Karpas-422 (cell line): ENCODE data around the gene SKIC2. TPM values are rescaled to one million over a fixed set of nuclear protein-coding genes. Genes with fewer than 3 reads are reported as not detected.
"Not testable (repeated sequence)": the region's sequence is repeated elsewhere in the genome, so short reads cannot be mapped to it uniquely, and the experiment has no call there.

Experiments
- DNase-seq: peaks from one replicate; pipeline ENCODE4 v3.0.0-alpha.2; 2015
- H2AFZ ChIP-seq: fragments of 200-600 bp; sonication (generic); 2 replicates; pipeline ENCODE4 v1.6.1; 2014; ENCODE audit warnings: antibody characterized with exemption, low read length, mixed read lengths
- H3K27ac ChIP-seq: fragments of 200-600 bp; sonication (generic); 2 replicates; pipeline ENCODE4 v1.5.1; 2014; ENCODE audit warnings: mild to moderate bottlenecking, low read length, moderate library complexity
- H3K27me3 ChIP-seq: fragments of 200-600 bp; sonication (generic); 2 replicates; pipeline ENCODE4 v1.6.1; 2014; ENCODE audit warnings: low read length, mixed read lengths
- H3K36me3 ChIP-seq: fragments of 200-600 bp; sonication (generic); 2 replicates; pipeline ENCODE4 v1.6.1; 2014; ENCODE audit warnings: low read length, mixed read lengths; ENCODE audit not compliant: insufficient read depth
- H3K4me1 ChIP-seq: fragments of 200-600 bp; sonication (generic); 2 replicates; pipeline ENCODE4 v1.6.1; 2014; ENCODE audit warnings: mild to moderate bottlenecking, low read length, mixed read lengths
- H3K4me2 ChIP-seq: fragments of 200-600 bp; sonication (generic); 2 replicates; pipeline ENCODE4 v1.6.1; 2014; ENCODE audit warnings: low read length, low read depth, mild to moderate bottlenecking; ENCODE audit not compliant: poor library complexity, severe bottlenecking
- H3K4me3 ChIP-seq: fragments of 200-600 bp; sonication (generic); 2 replicates; pipeline ENCODE4 v1.5.1; 2014; ENCODE audit warnings: mild to moderate bottlenecking, antibody characterized with exemption, low read length, mixed read lengths
- H3K79me2 ChIP-seq: fragments of 200-600 bp; sonication (generic); 2 replicates; pipeline ENCODE4 v1.6.1; 2014; ENCODE audit warnings: mild to moderate bottlenecking, low read length, mixed read lengths
- H3K9ac ChIP-seq: fragments of 200-600 bp; sonication (generic); 2 replicates; pipeline ENCODE4 v1.6.0; 2014; ENCODE audit warnings: low read length
- H3K9me2 ChIP-seq: fragments of 200-600 bp; sonication (generic), shearing (Covaris generic); replicated peaks from 2 replicates; pipeline ENCODE4 v1.6.0; 2014; ENCODE audit warnings: mild to moderate bottlenecking, low read length, moderate library complexity; ENCODE audit not compliant: insufficient read depth
- H3K9me3 ChIP-seq: fragments of 300-700, 200-600 bp; sonication (generic); 2 replicates; pipeline ENCODE4 v1.6.1; 2014; ENCODE audit warnings: low read length, mixed read lengths
- H4K20me1 ChIP-seq: fragments of 200-600 bp; sonication (generic); 2 replicates; pipeline ENCODE4 v1.6.1; 2014; ENCODE audit warnings: mild to moderate bottlenecking, antibody characterized with exemption, low read length, low read depth; ENCODE audit not compliant: insufficient read depth
- total RNA-seq: library from RNA; depleted of rRNA; stranded (reverse); fragments of >200 nt; shearing (Covaris generic); gene quantifications from 2 replicates; pipeline ENCODE4 v1.2.3, GENCODE V29; 2014; ENCODE audit warnings: low replicate concordance; rRNA removed

SKIC2 gene
- 43.7 and 60.0 TPM in 2 replicates for total RNA-seq

GRCh38 chr6:31958741-31959739, at the start of gene SKIC2, which contains the start of gene NELFE:
Gene SKIC2, plus strand, starts transcription at chr6:31959175. Its CDS starts 18 bp downstream, at chr6:31959193.
Gene NELFE, minus strand, starts transcription at chr6:31958971. Its CDS starts 525 bp downstream, at chr6:31958446.
- peak within 1 kb of the TSS; percentile 98 for H3K4me3 ChIP-seq
- peaks cover 43% of the 10 kb centered on the region for H3K79me2 ChIP-seq
- no peaks in the 10 kb centered on the region for H3K9me3 ChIP-seq
- H3K36me3 ChIP-seq, result peaks cover 21% of the 10 kb centered on the region
- no peaks in the 10 kb centered on the region for H3K9me2 ChIP-seq
- H3K4me2 ChIP-seq, result peak within 1 kb of the TSS; percentile 91
- peak within 1 kb of the TSS; percentile 87 for H2AFZ ChIP-seq
- peak; percentile 99 for DNase-seq
- H4K20me1 ChIP-seq, result no peaks in the 10 kb centered on the region
- H3K27ac ChIP-seq, result no peak within 1 kb of the TSS; the same call in 1 of the 2 replicates
- peaks cover 20% of the 10 kb centered on the region for H3K4me1 ChIP-seq
- H3K27me3 ChIP-seq, result no peaks in the 10 kb centered on the region
- peak within 1 kb of the TSS; percentile 95 for H3K9ac ChIP-seq

- H3K36me3 ChIP-seq, H3K4me2 ChIP-seq, DNase-seq, H4K20me1 ChIP-seq, H3K9ac ChIP-seq, H3K9me2 ChIP-seq, H2AFZ ChIP-seq, H3K27me3 ChIP-seq, H3K4me3 ChIP-seq, H3K9me3 ChIP-seq, H3K4me1 ChIP-seq, H3K79me2 ChIP-seq, H3K27ac ChIP-seq: not testable (repeated sequence)
These were observed 49.7 kb upstream of the SKIC2 start for GRCh38 chr6:31909298-31909697.

GRCh38 chr6:31911826-31912585, 47.0 kb upstream of the SKIC2 start:
- no peak for DNase-seq
- Histone ChIP-seq H4K20me1 (no peaks in the 10 kb centered on the region), H3K4me2 (no peak overlapping the region), H3K36me3 (no peaks in the 10 kb centered on the region), H3K9me2 (no peaks in the 10 kb centered on the region), H3K79me2 (no peaks in the 10 kb centered on the region), H3K27me3 (no peaks in the 10 kb centered on the region), H3K9me3 (no peaks in the 10 kb centered on the region), H2AFZ (no peak overlapping the region), H3K27ac (no peak overlapping the region), H3K4me3 (no peak overlapping the region), H3K9ac (no peak overlapping the region), H3K4me1 (no peaks in the 10 kb centered on the region)

GRCh38 chr6:31915351-31915750, 43.6 kb upstream of the SKIC2 start:
- no peak overlapping the region for H3K9ac ChIP-seq
- H3K9me3 ChIP-seq, result no peaks in the 10 kb centered on the region
- H3K36me3 ChIP-seq, result no peaks in the 10 kb centered on the region
- no peak overlapping the region for H3K27ac ChIP-seq
- H3K79me2 ChIP-seq, result no peaks in the 10 kb centered on the region
- H3K4me3 ChIP-seq, result no peak overlapping the region
- H2AFZ ChIP-seq, result no peak overlapping the region
- H3K4me1 ChIP-seq, result no peaks in the 10 kb centered on the region
- H3K27me3 ChIP-seq, result no peaks in the 10 kb centered on the region
- H4K20me1 ChIP-seq, result no peaks in the 10 kb centered on the region
- H3K4me2 ChIP-seq, result no peak overlapping the region
- H3K9me2 ChIP-seq, result no peaks in the 10 kb centered on the region
- DNase-seq, result no peak

- H3K9me2 ChIP-seq, result no peaks in the 10 kb centered on the region
- no peaks in the 10 kb centered on the region for H3K36me3 ChIP-seq
- no peaks in the 10 kb centered on the region for H4K20me1 ChIP-seq
- H3K9me3 ChIP-seq, result no peaks in the 10 kb centered on the region
- no peak overlapping the region for H2AFZ ChIP-seq
- H3K27me3 ChIP-seq, result no peaks in the 10 kb centered on the region
- no peaks in the 10 kb centered on the region for H3K4me1 ChIP-seq
- H3K4me2 ChIP-seq, result no peak overlapping the region
- H3K79me2 ChIP-seq, result no peaks in the 10 kb centered on the region
- H3K9ac ChIP-seq, result no peak overlapping the region
- H3K4me3 ChIP-seq, result no peak overlapping the region
- no peak overlapping the region for H3K27ac ChIP-seq
- DNase-seq, result no peak
These were observed 43.2 kb upstream of the SKIC2 start for GRCh38 chr6:31915756-31916155.

GRCh38 chr6:31918069-31918720, 40.8 kb upstream of the SKIC2 start:
- no peaks in the 10 kb centered on the region for H3K27me3 ChIP-seq
- no peak overlapping the region for H3K4me2 ChIP-seq
- H3K4me1 ChIP-seq, result no peaks in the 10 kb centered on the region
- no peak for DNase-seq
- H3K9me2 ChIP-seq, result no peaks in the 10 kb centered on the region
- no peaks in the 10 kb centered on the region for H3K36me3 ChIP-seq
- H3K9me3 ChIP-seq, result no peaks in the 10 kb centered on the region
- no peak overlapping the region for H2AFZ ChIP-seq
- no peak overlapping the region for H3K27ac ChIP-seq
- no peaks in the 10 kb centered on the region for H3K79me2 ChIP-seq
- no peak overlapping the region for H3K9ac ChIP-seq
- H3K4me3 ChIP-seq, result no peak overlapping the region
- no peaks in the 10 kb centered on the region for H4K20me1 ChIP-seq

GRCh38 chr6:31919624-31920303, 39.2 kb upstream of the SKIC2 start:
- H3K79me2 ChIP-seq, result no peaks in the 10 kb centered on the region
- no peaks in the 10 kb centered on the region for H3K27me3 ChIP-seq
- no peak overlapping the region for H3K4me3 ChIP-seq
- H4K20me1 ChIP-seq, result no peaks in the 10 kb centered on the region
- no peak overlapping the region for H3K9ac ChIP-seq
- no peaks in the 10 kb centered on the region for H3K36me3 ChIP-seq
- no peaks in the 10 kb centered on the region for H3K9me3 ChIP-seq
- no peaks in the 10 kb centered on the region for H3K9me2 ChIP-seq
- no peaks in the 10 kb centered on the region for H3K4me1 ChIP-seq
- no peak for DNase-seq
- H3K27ac ChIP-seq, result no peak overlapping the region
- no peak overlapping the region for H2AFZ ChIP-seq
- H3K4me2 ChIP-seq, result no peak overlapping the region
